ENCODE data around the gene OSTC. TPM values are rescaled to one million over a fixed set of nuclear protein-coding genes. Genes with fewer than 3 reads are reported as not detected.
"Not testable (repeated sequence)": the region's sequence is repeated elsewhere in the genome, so short reads cannot be mapped to it uniquely, and the experiment has no call there.

OSTC gene
- total RNA-seq, 1 donor from 2014 or later, result 60.2 TPM

GRCh38 chr4:108649863-108650211 lies 562 bp upstream of the OSTC start:
- ATAC-seq, result peak; percentile 6

GRCh38 chr4:108651014-108651791 lies 804 bp downstream of the OSTC start:
- peak; percentile 59 for ATAC-seq

- no peak for ATAC-seq
Measured at GRCh38 chr4:108662629-108663028, 12.2 kb downstream of the OSTC start.

- no peak for ATAC-seq
Measured at GRCh38 chr4:108674356-108674977, 24.1 kb downstream of the OSTC start.

GRCh38 chr4:108681321-108681809 lies 31.0 kb downstream of the OSTC start:
- no peak for ATAC-seq

- ATAC-seq, result no peak
Measured at GRCh38 chr4:108683479-108683878, 33.1 kb downstream of the OSTC start.

- ATAC-seq, result peak; percentile 52
Measured at GRCh38 chr4:108685036-108685686, 34.8 kb downstream of the OSTC start.

GRCh38 chr4:108690738-108691137 lies 40.3 kb downstream of the OSTC start:
- ATAC-seq, result no peak

- no peak for ATAC-seq
Measured at GRCh38 chr4:108693211-108693610, 42.8 kb downstream of the OSTC start.

- no peak for ATAC-seq
Measured at GRCh38 chr4:108693819-108694218, 43.4 kb downstream of the OSTC start.

GRCh38 chr4:108694423-108694822 lies 44.0 kb downstream of the OSTC start:
- no peak for ATAC-seq

GRCh38 chr4:108695062-108695461 lies 44.7 kb downstream of the OSTC start:
- ATAC-seq, result no peak

- ATAC-seq, result no peak
Measured at GRCh38 chr4:108696160-108696559, 45.8 kb downstream of the OSTC start.

- no peak for ATAC-seq
Measured at GRCh38 chr4:108700081-108700757, 49.8 kb downstream of the OSTC start.

GRCh38 chr4:108702960-108703359 lies 52.6 kb downstream of the OSTC start:
- ATAC-seq, result no peak

- no peak for ATAC-seq
Measured at GRCh38 chr4:108703370-108703769, 53.0 kb downstream of the OSTC start.

GRCh38 chr4:108703966-108704365 lies 53.6 kb downstream of the OSTC start:
- ATAC-seq, result no peak

GRCh38 chr4:108706289-108706688 lies 55.9 kb downstream of the OSTC start:
- ATAC-seq, result no peak

- no peak for ATAC-seq
Measured at GRCh38 chr4:108709234-108709633, 58.8 kb downstream of the OSTC start.

- no peak for ATAC-seq
Measured at GRCh38 chr4:108709722-108710121, 59.3 kb downstream of the OSTC start.

- not testable (repeated sequence) for ATAC-seq
Measured at GRCh38 chr4:108710578-108710977, 60.2 kb downstream of the OSTC start.

GRCh38 chr4:108714880-108715279 lies 64.5 kb downstream of the OSTC start:
- no peak for ATAC-seq

- ATAC-seq, result no peak
Measured at GRCh38 chr4:108716340-108716739, 65.9 kb downstream of the OSTC start.

All from esophagus mucosa (tissue), 1 donor.